Measurements from ENCODE around the gene SYT8. TPM values are rescaled to one million over a fixed set of nuclear protein-coding genes. Genes with fewer than 3 reads are reported as not detected.

SYT8 gene
- total and polyA plus RNA-seq, 5 experiments from 2014 or later: not detected

- DNase-seq: no peak
- no peaks in the 10 kb centered on the region for H3K9me3 Mint-ChIP-seq
- H3K27ac Mint-ChIP-seq: no peak overlapping the region
- no peaks in the 10 kb centered on the region for H3K36me3 Mint-ChIP-seq
- peaks cover 0 to 6% (median 2%) of the 10 kb centered on the region in 4 donors for H3K4me1 Mint-ChIP-seq
- POLR2A ChIA-PET: no interaction called here
- H3K4me3 Mint-ChIP-seq: no peak overlapping the region
- H3K27me3 Mint-ChIP-seq: peaks cover 2 to 16% (median 5%) of the 10 kb centered on the region in 5 donors
- ATAC-seq: no peak
Measured at GRCh38 chr11:1829039-1829820, 5.6 kb upstream of the SYT8 start.

DNA sequence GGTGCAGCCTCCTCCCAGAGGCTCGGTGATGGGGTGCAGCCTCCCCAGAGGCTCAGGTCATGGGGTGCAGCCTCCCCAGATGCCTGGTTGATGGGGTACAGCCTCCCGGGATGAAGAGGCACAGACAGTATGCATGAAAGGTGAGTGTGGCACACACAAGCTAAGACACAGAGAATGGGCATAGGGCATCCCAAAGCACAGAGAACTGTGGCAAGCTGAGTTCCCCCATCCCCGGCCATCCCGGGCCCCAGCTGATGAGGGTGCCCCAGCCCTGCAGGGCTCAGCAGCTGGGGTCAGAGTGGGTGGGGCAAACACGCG lies 4.8 kb upstream of the SYT8 start:
- ATAC-seq (no peak), DNase-seq (no peak)
- H3K9me3 Mint-ChIP-seq: no peaks in the 10 kb centered on the region
- POLR2A ChIA-PET: interaction anchor here (1.8 kb wide), 1 partner anchor 136 kb away, joined by 7 read pairs; no protein-coding TSS in a partner anchor
- H3K4me3 Mint-ChIP-seq: no peak overlapping the region
- H3K27ac Mint-ChIP-seq: no peak overlapping the region
- H3K36me3 Mint-ChIP-seq: no peaks in the 10 kb centered on the region
- H3K4me1 Mint-ChIP-seq: peaks cover 0 to 6% (median 2%) of the 10 kb centered on the region in 4 donors
- peaks cover 2 to 16% (median 5%) of the 10 kb centered on the region in 5 donors for H3K27me3 Mint-ChIP-seq

DNA sequence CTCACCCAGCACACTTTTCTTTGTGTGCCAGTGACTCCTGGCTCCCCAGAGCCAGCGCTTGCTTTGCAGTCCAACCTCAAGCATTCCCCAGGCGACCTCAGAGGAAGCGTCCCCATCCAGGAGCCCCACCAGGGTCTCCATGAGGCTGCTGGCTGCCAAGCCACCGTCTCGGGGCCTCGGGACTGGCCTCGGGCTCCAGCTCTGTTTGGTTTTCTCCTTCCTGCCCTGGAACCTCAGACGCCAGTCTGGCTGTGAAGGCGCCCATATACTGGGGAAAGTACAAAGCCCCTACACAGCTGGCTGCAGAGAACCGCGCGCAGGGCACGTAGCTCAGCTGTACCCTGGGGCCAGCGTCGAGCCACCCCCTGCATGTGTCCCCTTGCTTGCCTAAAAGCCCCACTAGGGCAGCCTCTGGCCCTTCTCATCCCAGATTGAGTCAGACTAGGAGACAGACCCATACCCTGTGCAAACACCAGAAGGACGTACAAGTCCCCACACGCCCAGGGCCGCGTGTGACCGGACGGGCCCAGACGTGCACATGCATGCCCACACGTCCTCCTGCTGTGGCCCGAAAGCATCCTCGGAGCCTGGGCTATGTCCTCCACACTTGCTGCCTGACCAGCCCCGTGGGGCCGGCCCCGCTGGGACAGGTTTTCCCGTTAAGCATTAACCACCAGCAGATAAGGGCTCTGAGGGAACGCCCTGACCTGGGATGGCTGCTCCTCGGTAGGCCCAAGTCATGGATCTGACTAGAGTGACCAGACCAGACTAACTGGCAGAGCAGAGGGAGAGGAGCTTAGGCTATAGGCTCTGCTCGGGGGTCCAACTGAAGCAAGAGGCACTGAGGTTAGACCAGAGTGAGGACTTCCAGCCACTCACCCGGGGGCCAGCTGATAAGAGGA lies 4.2 kb upstream of the SYT8 start:
- no peaks in the 10 kb centered on the region for H3K9me3 Mint-ChIP-seq
- no peak overlapping the region for H3K4me3 Mint-ChIP-seq
- H3K4me1 Mint-ChIP-seq: peaks cover 0 to 6% (median 2%) of the 10 kb centered on the region in 4 donors
- POLR2A ChIA-PET: interaction anchor here (1.8 kb wide), 1 partner anchor 137 kb away, joined by 7 read pairs; no protein-coding TSS in a partner anchor
- ATAC-seq (no peak), DNase-seq (peak in 1 of 10 donors; percentile 54)
- peak overlapping the region in 1 of 10 donors; percentile 18 for H3K27ac Mint-ChIP-seq
- H3K36me3 Mint-ChIP-seq: no peaks in the 10 kb centered on the region
- H3K27me3 Mint-ChIP-seq: peaks cover 2 to 16% (median 5%) of the 10 kb centered on the region in 5 donors

DNA sequence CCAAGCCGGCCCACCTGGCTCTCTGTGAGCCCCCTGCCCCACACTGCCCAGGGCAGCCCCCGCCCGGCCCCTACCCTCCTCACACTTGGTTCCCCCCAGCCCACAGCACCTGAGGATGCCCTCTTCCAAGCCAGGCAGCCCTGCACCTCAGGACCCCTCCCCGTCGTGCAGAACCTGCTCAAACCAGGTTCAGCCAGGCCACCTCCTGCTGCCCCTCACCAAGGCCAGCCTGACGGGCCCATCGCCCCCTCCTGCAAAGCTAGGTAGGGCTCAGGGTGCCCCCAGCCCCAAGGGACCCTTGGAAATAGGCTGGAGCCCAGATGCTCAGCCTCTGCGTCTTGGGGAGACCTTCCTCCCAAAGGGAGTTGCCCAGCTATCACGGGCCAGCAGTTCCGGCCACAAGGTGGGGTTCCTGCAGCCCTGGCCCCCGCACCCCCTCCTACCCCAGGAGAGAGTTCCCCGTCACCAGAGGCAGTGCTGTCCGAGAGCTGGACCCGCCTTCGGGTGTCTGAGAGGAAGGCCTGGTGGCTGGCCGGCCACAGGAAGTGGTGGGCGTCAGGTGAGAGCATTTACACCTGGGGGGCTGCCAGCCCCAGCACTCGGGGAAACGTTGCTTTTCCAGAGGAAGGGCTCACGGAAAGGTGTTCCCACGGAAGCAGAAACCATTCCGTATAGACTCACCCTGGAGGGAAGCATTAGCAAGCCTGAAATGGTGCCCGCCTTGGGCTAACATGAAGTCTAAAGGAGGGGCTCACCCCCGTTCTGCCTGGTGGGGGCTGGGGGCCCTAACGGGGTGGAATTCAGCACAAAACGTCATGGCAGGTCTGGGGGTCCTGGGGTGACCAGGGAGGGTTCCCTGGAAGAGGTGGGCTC lies 3.2 kb upstream of the SYT8 start:
- POLR2A ChIA-PET: interaction anchor here (1.6 to 5.0 kb wide), 3 partner anchors 57 to 138 kb away, joined by 4 to 54 read pairs (median 7); no protein-coding TSS in a partner anchor
- Mint-ChIP-seq H3K27me3 (peaks cover 2 to 16% (median 5%) of the 10 kb centered on the region in 5 donors), H3K9me3 (no peaks in the 10 kb centered on the region), H3K27ac (peak overlapping the region in 1 of 10 donors; percentile 96), H3K4me1 (peaks cover 0 to 6% (median 2%) of the 10 kb centered on the region in 4 donors), H3K36me3 (no peaks in the 10 kb centered on the region), H3K4me3 (peak overlapping the region in 2 of 10 donors; percentile 31 to 36)
- no peak for ATAC-seq
- peak in 1 of 10 donors; percentile 45 for DNase-seq

DNA sequence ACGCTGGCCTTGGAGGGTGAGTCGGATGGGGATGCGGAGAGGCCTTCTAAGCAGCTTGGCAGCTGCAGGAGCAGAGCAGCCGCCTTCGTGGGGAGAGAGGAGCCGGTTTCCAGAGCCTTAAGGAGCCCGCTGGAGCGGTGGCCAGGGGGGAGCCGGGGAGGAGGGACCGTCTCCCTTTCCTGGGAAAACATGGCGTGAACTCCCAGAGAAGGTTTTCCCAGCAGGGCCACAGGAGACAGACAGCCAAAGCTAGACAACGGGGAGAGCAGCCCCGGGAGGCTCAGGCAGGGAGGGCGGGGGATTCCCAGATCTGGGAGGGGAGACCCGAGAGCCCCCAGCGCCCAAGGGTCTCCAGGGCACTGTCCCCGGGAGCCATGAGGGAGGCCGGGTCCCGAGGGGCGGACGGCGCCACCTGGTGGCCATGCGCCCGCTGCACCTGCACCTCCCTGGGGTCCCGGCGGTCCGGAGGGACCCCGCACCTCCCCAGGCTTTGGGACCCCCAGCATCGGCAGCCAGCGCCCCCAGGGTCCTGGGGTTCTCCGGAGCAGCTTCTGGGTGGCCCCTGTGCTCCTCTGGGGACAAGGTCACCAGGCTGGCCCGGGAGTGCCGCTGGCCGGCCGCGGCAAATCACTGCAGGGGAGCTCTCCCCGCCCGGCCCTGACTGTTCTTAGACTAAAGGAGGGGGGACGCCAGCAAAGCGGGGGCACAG lies 2.4 kb upstream of the SYT8 start:
- ATAC-seq (peak; percentile 81 to 95), DNase-seq (peak; percentile 46 to 83 (median 71))
- Mint-ChIP-seq H3K27ac (peak overlapping the region in 1 of 10 donors; percentile 96), H3K4me3 (peak overlapping the region in 2 of 10 donors; percentile 31 to 36), H3K9me3 (no peaks in the 10 kb centered on the region), H3K27me3 (peaks cover 2 to 15% (median 5%) of the 10 kb centered on the region in 5 donors), H3K36me3 (no peaks in the 10 kb centered on the region), H3K4me1 (peaks cover 0 to 6% (median 2%) of the 10 kb centered on the region in 4 donors)
- POLR2A ChIA-PET: interaction anchor here (0.8 to 5.0 kb wide), 6 partner anchors 57 to 180 kb away, joined by 3 to 54 read pairs (median 4); no protein-coding TSS in a partner anchor

DNA sequence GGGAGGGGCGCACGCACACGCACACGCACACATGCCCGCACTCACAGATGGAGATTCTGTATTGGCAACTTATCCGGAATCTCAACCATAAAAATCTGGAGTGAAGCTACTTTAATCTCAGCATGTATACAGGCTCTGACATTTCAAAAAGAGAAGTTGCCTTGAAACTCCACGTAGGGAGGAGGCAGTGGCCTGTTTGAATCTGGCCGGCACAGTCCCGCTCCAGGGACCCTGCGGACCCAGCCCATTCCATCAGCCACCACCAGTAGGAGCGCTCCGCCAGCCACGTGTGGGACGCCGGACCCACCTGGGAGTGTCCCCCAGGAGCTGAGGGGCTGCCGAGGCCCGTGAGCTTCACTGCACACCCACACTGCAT lies 1.9 kb upstream of the SYT8 start:
- Mint-ChIP-seq H3K4me3 (no peak overlapping the region), H3K9me3 (no peaks in the 10 kb centered on the region), H3K27me3 (peaks cover 0 to 10% (median 3%) of the 10 kb centered on the region in 5 donors), H3K27ac (no peak overlapping the region), H3K4me1 (peaks cover 2 to 6% (median 4%) of the 10 kb centered on the region in 4 donors), H3K36me3 (no peaks in the 10 kb centered on the region)
- DNase-seq (no peak), ATAC-seq (no peak)
- POLR2A ChIA-PET: interaction anchor here (0.8 to 5.0 kb wide), 9 partner anchors 18 to 317 kb away, joined by 3 to 54 read pairs (median 4); no protein-coding TSS in a partner anchor

DNA sequence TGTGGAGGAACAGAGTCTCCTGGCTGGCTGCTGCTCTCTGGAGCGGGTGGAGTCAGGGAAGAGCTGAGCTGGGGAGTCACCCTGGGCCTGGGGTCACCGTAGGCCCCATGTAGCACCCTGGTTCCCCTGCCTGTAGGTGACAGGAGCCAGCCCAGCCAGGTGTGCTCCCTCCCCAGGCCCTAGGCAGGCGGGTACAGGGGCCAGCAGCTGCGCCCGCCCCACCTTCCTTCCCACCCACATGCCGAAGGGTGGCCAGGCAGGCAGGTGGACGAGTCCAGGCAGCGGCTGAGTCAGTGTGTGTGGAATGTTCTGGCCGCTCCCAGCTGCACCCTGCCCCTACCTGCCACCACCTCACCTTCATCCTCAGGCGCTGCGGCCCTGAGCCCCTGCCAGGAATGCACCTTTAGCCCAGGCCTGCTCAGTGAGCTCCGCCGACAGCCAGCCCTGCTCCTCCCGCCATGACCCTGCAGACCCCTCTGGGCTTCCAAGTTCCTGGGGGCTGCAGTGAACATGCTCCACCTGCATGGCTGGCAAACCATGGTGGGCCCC lies 654 bp upstream of the SYT8 start:
- Mint-ChIP-seq H3K9me3 (no peaks in the 10 kb centered on the region), H3K4me3 (no peak overlapping the region), H3K27ac (no peak overlapping the region), H3K27me3 (peaks cover 0 to 5% (median 2%) of the 10 kb centered on the region in 5 donors), H3K36me3 (no peaks in the 10 kb centered on the region), H3K4me1 (peaks cover 2 to 6% (median 5%) of the 10 kb centered on the region in 4 donors)
- POLR2A ChIA-PET: interaction anchor here (1.3 to 5.0 kb wide), 4 partner anchors 49 to 168 kb away, joined by 4 to 54 read pairs (median 5); no protein-coding TSS in a partner anchor
- DNase-seq (peak in 1 of 10 donors; percentile 1), ATAC-seq (no peak)

DNA sequence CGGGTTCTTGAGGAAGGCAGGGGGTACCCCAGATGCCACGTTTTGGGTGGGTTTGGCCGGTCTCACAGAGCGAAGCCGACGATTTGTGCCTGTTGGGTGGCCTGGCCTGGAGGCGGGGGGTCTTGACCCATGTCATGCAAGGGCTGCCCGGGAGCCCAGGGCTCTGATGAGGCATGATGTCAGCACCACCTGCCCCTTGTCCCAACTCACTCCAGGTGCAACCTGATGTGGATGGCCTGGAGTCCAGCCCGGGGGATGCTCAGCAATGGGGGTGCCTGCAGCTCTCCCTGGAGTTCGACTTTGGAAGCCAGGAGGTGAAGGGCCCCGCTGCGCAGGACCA lies 851 bp downstream of the SYT8 start:
- ATAC-seq (no peak), DNase-seq (no peak)
- H3K4me1 Mint-ChIP-seq: peaks cover 4 to 12% (median 11%) of the 10 kb centered on the region in 4 donors
- POLR2A ChIA-PET: interaction anchor here (0.9 to 5.0 kb wide), 4 partner anchors 15 to 167 kb away, joined by 3 to 54 read pairs (median 8); partner anchors contain the start of gene LSP1
- H3K9me3 Mint-ChIP-seq: no peaks in the 10 kb centered on the region
- H3K4me3 Mint-ChIP-seq: no peak overlapping the region
- H3K36me3 Mint-ChIP-seq: no peaks in the 10 kb centered on the region
- no peak overlapping the region for H3K27ac Mint-ChIP-seq
- peaks cover 0 to 5% (median 2%) of the 10 kb centered on the region in 5 donors for H3K27me3 Mint-ChIP-seq

GRCh38 chr11:1836011-1836945 lies 1.5 kb downstream of the SYT8 start:
- POLR2A ChIA-PET: interaction anchor here (0.9 to 5.0 kb wide), 6 partner anchors 14 to 166 kb away, joined by 3 to 54 read pairs (median 5); partner anchors contain the start of gene LSP1
- Mint-ChIP-seq H3K27ac (no peak overlapping the region), H3K4me3 (no peak overlapping the region), H3K27me3 (peaks cover 0 to 5% (median 2%) of the 10 kb centered on the region in 5 donors), H3K9me3 (no peaks in the 10 kb centered on the region), H3K36me3 (no peaks in the 10 kb centered on the region), H3K4me1 (peaks cover 4 to 13% (median 11%) of the 10 kb centered on the region in 4 donors)
- DNase-seq (peak in 1 of 10 donors; percentile 7), ATAC-seq (no peak)

Measured in naive thymus-derived CD8-positive, alpha-beta T cell (primary cell).